IMR-90 (cell line): Measurements from ENCODE around the gene SEC22A. TPM values are rescaled to one million over a fixed set of nuclear protein-coding genes. Genes with fewer than 3 reads are reported as not detected.

Experiments used
- ATAC-seq: fragments of 200-7000 bp; cut with Tn5 transposase; 2 replicates; pipeline ENCODE4 v1.9.1; 2020; ENCODE audit warnings: low read depth, mild to moderate bottlenecking, moderate library complexity
- Bru-seq: library from RNA; stranded (reverse); fragments of 400-500 nt; gene quantifications from one replicate; lab custom pipeline; 2021; lab: Mats Ljungman, UMichigan
- BruChase-seq, 2 experiments: library from RNA; stranded (reverse); fragments of 400-500 nt; gene quantifications; one replicate each; lab custom pipeline; 2021; lab: Mats Ljungman, UMichigan
- BruUV-seq: library from RNA; stranded (reverse); fragments of 400-500 nt; replicated peaks from 2 replicates; lab custom pipeline; 2021; lab: Mats Ljungman, UMichigan
- CTCF ChIA-PET: fragments of 300-600 bp; formaldehyde crosslinking; extraction: SDS; loops from one replicate; lab custom pipeline; 2021; ENCODE audit warnings: antibody characterized with exemption; lab: Yijun Ruan, JAX
- POLR2A ChIA-PET: fragments of 300-600 bp; sonication (Branson Sonifier 250); formaldehyde crosslinking; loops from one replicate; lab custom pipeline; 2022; ENCODE audit warnings: antibody characterized with exemption; ENCODE audit not compliant: unreplicated experiment; lab: Charles Lee
- DNase-seq: peaks from one replicate; pipeline ENCODE4 v3.0.0; 2013
- H2AFZ ChIP-seq: replicated peaks from 2 replicates; pipeline ENCODE3; 2013; ENCODE audit warnings: low read length, mild to moderate bottlenecking; ENCODE audit not compliant: poor library complexity
- H2AK5ac ChIP-seq: 2 replicates; pipeline ENCODE4 v1.6.1; 2013; ENCODE audit warnings: low read depth, low read length, inconsistent platforms
- H2AK9ac ChIP-seq: replicated peaks from 2 replicates; pipeline ENCODE3; 2013; ENCODE audit warnings: mild to moderate bottlenecking, low read depth, low read length, moderate library complexity; ENCODE audit not compliant: poor library complexity
- H2BK120ac ChIP-seq: 2 replicates; pipeline ENCODE4 v1.6.1; 2013; ENCODE audit warnings: low read depth, low read length, inconsistent platforms
- H2BK15ac ChIP-seq: 3 replicates; pipeline ENCODE4 v1.6.1; 2013; ENCODE audit warnings: low read depth, low read length, inconsistent platforms
- H2BK20ac ChIP-seq: 2 replicates; pipeline ENCODE4 v1.6.1; 2013; ENCODE audit warnings: low read depth, mild to moderate bottlenecking, inconsistent platforms, low read length, moderate library complexity
- H2BK5ac ChIP-seq: 2 replicates; pipeline ENCODE4 v1.6.1; 2013; ENCODE audit warnings: mild to moderate bottlenecking, low read depth, low read length, inconsistent platforms; ENCODE audit not compliant: poor library complexity, severe bottlenecking
- H3K14ac ChIP-seq: replicated peaks from 2 replicates; pipeline ENCODE4 v1.6.1; 2013; ENCODE audit warnings: low read depth, low read length, inconsistent platforms
- H3K18ac ChIP-seq: 2 replicates; pipeline ENCODE4 v1.6.1; 2013; ENCODE audit warnings: low read depth, low read length, control low read depth
- H3K23ac ChIP-seq: 2 replicates; pipeline ENCODE4 v1.6.1; 2013; ENCODE audit warnings: low read depth, low read length, inconsistent platforms
- H3K27ac ChIP-seq: 2 replicates; pipeline ENCODE4 v1.5.1; 2013; ENCODE audit warnings: mild to moderate bottlenecking, control low read depth, low read length; ENCODE audit not compliant: insufficient read depth
- H3K27me3 ChIP-seq: 2 replicates; pipeline ENCODE4 v1.6.1; 2013; ENCODE audit warnings: low read length; ENCODE audit not compliant: control insufficient read depth, insufficient read depth
- H3K36me3 ChIP-seq: 2 replicates; pipeline ENCODE4 v1.6.1; 2013; ENCODE audit warnings: low read length, mixed read lengths; ENCODE audit not compliant: control insufficient read depth, insufficient read depth
- H3K4ac ChIP-seq: 2 replicates; pipeline ENCODE4 v1.6.1; 2013; ENCODE audit warnings: low read depth, low read length, inconsistent platforms
- H3K4me1 ChIP-seq: 2 replicates; pipeline ENCODE4 v1.6.1; 2013; ENCODE audit warnings: low read length, mixed read lengths; ENCODE audit not compliant: control insufficient read depth, insufficient read depth
- H3K4me2 ChIP-seq: 2 replicates; pipeline ENCODE4 v1.6.1; 2013; ENCODE audit warnings: low read depth, mild to moderate bottlenecking, control low read depth, low read length, moderate library complexity
- H3K4me3 ChIP-seq: 2 replicates; pipeline ENCODE4 v1.5.1; 2013; ENCODE audit warnings: low read depth, mild to moderate bottlenecking, control low read depth, low read length, moderate library complexity; ENCODE audit not compliant: insufficient read depth
- H3K56ac ChIP-seq: 2 replicates; pipeline ENCODE4 v1.6.1; 2013; ENCODE audit warnings: low read length, inconsistent platforms; ENCODE audit not compliant: insufficient read depth; ENCODE audit errors: extremely low read depth
- H3K79me1 ChIP-seq, 2 experiments: 2 replicates each; pipeline ENCODE4 v1.6.1; 2013; ENCODE audit warnings: low read length in 2 of 2, inconsistent platforms in 1 of 2, low read depth in 1 of 2
- H3K9ac ChIP-seq: 2 replicates; pipeline ENCODE4 v1.6.1; 2013; ENCODE audit warnings: low read depth, low read length, control low read depth
- H3K9me1 ChIP-seq: 2 replicates; pipeline ENCODE4 v1.6.1; 2013; ENCODE audit warnings: low read length, inconsistent platforms; ENCODE audit not compliant: insufficient read depth
- H3K9me3 ChIP-seq: 2 replicates; pipeline ENCODE4 v1.6.1; 2013; ENCODE audit warnings: low read length; ENCODE audit not compliant: control insufficient read depth, insufficient read depth
- H4K20me1 ChIP-seq: 2 replicates; pipeline ENCODE4 v1.6.1; 2013; ENCODE audit warnings: low read length, inconsistent platforms; ENCODE audit not compliant: insufficient read depth
- H4K5ac ChIP-seq: 2 replicates; pipeline ENCODE4 v1.6.1; 2013; ENCODE audit warnings: mild to moderate bottlenecking, low read depth, low read length, control low read depth
- H4K8ac ChIP-seq, 2 experiments: 2 replicates each; pipeline ENCODE4 v1.6.1; 2013; ENCODE audit warnings: low read depth in 2 of 2, low read length in 2 of 2, control low read depth in 1 of 2, inconsistent platforms in 1 of 2
- H4K91ac ChIP-seq: 2 replicates; pipeline ENCODE4 v1.6.1; 2013; ENCODE audit warnings: low read depth, low read length, inconsistent platforms; ENCODE audit not compliant: insufficient read depth
- CEBPB ChIP-seq: IDR thresholded peaks from 2 replicates; pipeline ENCODE4 v1.6.1; 2012; ENCODE audit warnings: low read depth, low read length, improper control_type of control experiment
- CHD1 ChIP-seq: IDR thresholded peaks from 2 replicates; pipeline ENCODE4 v1.6.1; 2012; ENCODE audit warnings: low read depth, low read length, improper control_type of control experiment
- FOS ChIP-seq: fragments of 150-350 bp; IDR thresholded peaks from 2 replicates; pipeline ENCODE4 v1.6.1; 2016; ENCODE audit warnings: low read depth, low read length
- MAFK ChIP-seq: IDR thresholded peaks from 2 replicates; pipeline ENCODE4 v1.6.1; 2012; ENCODE audit warnings: low read depth, low read length, improper control_type of control experiment
- MAZ ChIP-seq: IDR thresholded peaks from 2 replicates; pipeline ENCODE4 v1.6.1; 2012; ENCODE audit warnings: low read depth, mild to moderate bottlenecking, low read length, improper control_type of control experiment, moderate library complexity, borderline replicate concordance
- MXI1 ChIP-seq: IDR thresholded peaks from 2 replicates; pipeline ENCODE4 v1.6.1; 2012; ENCODE audit warnings: low read depth, mild to moderate bottlenecking, low read length, moderate library complexity, borderline replicate concordance
- NFE2L2 ChIP-seq: fragments of 150-350 bp; IDR thresholded peaks from 2 replicates; pipeline ENCODE4 v1.6.1; 2016; ENCODE audit warnings: low read depth, mild to moderate bottlenecking, low read length
- POLR2A ChIP-seq: IDR thresholded peaks from 2 replicates; pipeline ENCODE4 v1.6.1; 2012; ENCODE audit warnings: mild to moderate bottlenecking, low read depth, low read length
- RFX5 ChIP-seq: IDR thresholded peaks from 2 replicates; pipeline ENCODE4 v1.8.0; 2012; ENCODE audit warnings: low read depth, mild to moderate bottlenecking, low read length, moderate library complexity
- SMC3 ChIP-seq: fragments of 150-350 bp; IDR thresholded peaks from 2 replicates; pipeline ENCODE4 v1.6.1; 2016; ENCODE audit warnings: low read depth, mild to moderate bottlenecking, antibody characterized with exemption, low read length, moderate library complexity
- WGBS, 2 experiments: methylation state at CpG; one replicate each; pipeline versions ENCODE4 v1.1.5 to v1.1.7; 2013; ENCODE audit warnings: missing lambda C conversion rate in 2 of 2; ENCODE audit not compliant: insufficient read length in 1 of 2; ENCODE audit errors: extremely low coverage in 2 of 2; 5-methylcytosine and 5-hydroxymethylcytosine counted together
- dilution Hi-C: fragments of 300-500 bp; cut with HindIII; formaldehyde crosslinking; loops from one replicate; pipeline ENCODE4 v1.14.3; 2018; ENCODE audit warnings: low sequenced_read_pairs; ENCODE audit not compliant: unreplicated experiment
- in situ Hi-C: fragments of 300-500 bp; cut with MboI; formaldehyde crosslinking; loops from 3 replicates; pipeline ENCODE4 v1.14.3; 2019; ENCODE audit warnings: low sequenced_read_pairs, inconsistent platforms, mixed read lengths
- intact Hi-C: fragments of 100-400 bp; cut with micrococcal nuclease; formaldehyde crosslinking; loops from 2 replicates; pipeline ENCODE4 v1.10.0; 2022
- long read RNA-seq: library from polyadenylated mRNA; unstranded; transcript quantifications from one replicate; pipeline ENCODE4 v2.0.0, GENCODE V29; 2021; ENCODE audit not compliant: unreplicated experiment
- polyA plus RNA-seq, 3 experiments: library from polyadenylated mRNA; depleted of rRNA; stranded (reverse); fragments of >200 nt; gene quantifications; 2 replicates each; pipeline ENCODE4 v1.2.3, GENCODE V29; 2012; ENCODE audit warnings: low replicate concordance in 1 of 3
- total RNA-seq: library from RNA; depleted of rRNA; stranded (reverse); fragments of >200 nt; gene quantifications from 2 replicates; pipeline ENCODE4 v1.2.3, GENCODE V29; 2012; rRNA removed
- TF ChIP-seq, protein P1 (sequence below): fragments of 150-350 bp; IDR thresholded peaks from 2 replicates; pipeline ENCODE4 v1.6.1; 2016; ENCODE audit warnings: low read depth, mild to moderate bottlenecking, low read length, moderate library complexity, borderline replicate concordance
- TF ChIP-seq, protein P2 (sequence below): fragments of 150-350 bp; IDR thresholded peaks from 2 replicates; pipeline ENCODE4 v1.6.1; 2017; ENCODE audit warnings: mild to moderate bottlenecking, antibody characterized with exemption, low read length, low read depth

The SEC22A gene, protein sequence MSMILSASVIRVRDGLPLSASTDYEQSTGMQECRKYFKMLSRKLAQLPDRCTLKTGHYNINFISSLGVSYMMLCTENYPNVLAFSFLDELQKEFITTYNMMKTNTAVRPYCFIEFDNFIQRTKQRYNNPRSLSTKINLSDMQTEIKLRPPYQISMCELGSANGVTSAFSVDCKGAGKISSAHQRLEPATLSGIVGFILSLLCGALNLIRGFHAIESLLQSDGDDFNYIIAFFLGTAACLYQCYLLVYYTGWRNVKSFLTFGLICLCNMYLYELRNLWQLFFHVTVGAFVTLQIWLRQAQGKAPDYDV
- total RNA-seq (36.0 and 38.6 TPM in 2 replicates), polyA plus RNA-seq (2012; rRNA removed) (14.0 and 17.5 TPM in 2 replicates), Bru-seq, nascent RNA (percentile 82 among the genes with signal in this experiment), BruChase-seq, experiment 1, labeled RNA remaining after a 6-hour chase (percentile 80 among the genes with signal in this experiment), BruChase-seq, experiment 2, labeled RNA remaining after a 2-hour chase (percentile 83 among the genes with signal in this experiment)
- 4.6 and 6.6 TPM in 2 replicates for polyA plus RNA-seq (2012; cell fraction: cytosol; rRNA removed)
- 2.1 and 18.0 TPM in 2 replicates for polyA plus RNA-seq (2012; cell fraction: nucleus; rRNA removed; ENCODE audit: low replicate concordance)
- long read RNA-seq, transcript SEC22A-210 (7 exons, 972 nt) = major isoform, 20 of 24 reads
- long read RNA-seq, partial matches to known transcripts = 3 of 24 reads
- long read RNA-seq, other reads (novel, unspliced or antisense) = 1 of 24 reads

DNA sequence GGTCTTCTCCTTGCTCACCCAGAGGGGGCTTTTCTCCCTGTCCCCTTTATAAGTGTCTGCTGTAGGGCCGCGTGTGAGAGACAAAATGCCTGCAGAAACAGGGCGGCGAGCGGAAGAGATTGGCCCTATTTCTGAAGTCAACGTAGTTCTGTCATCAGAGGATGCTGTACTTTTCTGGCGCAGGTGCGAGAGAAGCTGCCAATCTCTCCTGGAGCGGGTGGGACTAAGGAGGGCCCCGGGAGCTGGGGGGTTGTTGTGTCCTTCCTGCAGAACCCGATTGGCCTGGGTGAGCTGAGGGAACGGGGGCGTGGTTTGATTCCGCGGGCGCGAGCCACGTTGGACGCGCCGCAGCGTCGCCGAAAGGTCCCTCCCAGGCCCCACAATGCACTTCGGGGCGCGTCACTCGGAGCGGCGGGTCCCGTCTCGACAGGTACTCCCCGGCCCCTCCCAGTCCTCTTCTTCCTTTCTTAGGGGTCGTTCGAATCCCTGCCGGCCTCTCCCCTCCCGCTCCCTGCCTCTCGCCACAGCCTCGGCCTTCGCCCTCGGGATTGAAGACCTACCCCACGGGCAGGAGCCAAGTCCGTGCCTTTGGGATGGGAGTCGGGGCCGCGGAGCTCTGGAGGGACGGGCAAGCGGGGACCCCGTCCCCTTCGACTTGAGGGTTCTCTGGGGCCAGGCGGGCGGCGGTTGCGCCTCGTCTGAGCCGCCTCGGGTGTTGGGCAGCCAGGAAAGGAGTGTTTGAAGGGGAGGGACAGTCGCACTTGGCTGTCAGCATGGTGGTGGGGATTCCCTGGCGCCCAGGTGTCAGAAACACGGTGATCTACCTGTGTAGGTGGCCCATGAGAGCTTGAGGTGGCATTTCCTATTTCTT is at the start of gene SEC22A:
SEC22A (plus strand) TSS at position 387 of the 871 bp plus-strand sequence. CDS start 7,275 bp downstream, outside the sequence.
- H4K20me1 ChIP-seq = no peaks in the 10 kb centered on the region
- in situ Hi-C loops = no loop called here
- TF ChIP-seq MAFK = no peak
- no peak for TF ChIP-seq CHD1
- TF ChIP-seq MAZ = peak; percentile 12; the same call in 1 of the 2 replicates
- TF ChIP-seq RFX5 = no peak
- TF ChIP-seq, protein P1, sequence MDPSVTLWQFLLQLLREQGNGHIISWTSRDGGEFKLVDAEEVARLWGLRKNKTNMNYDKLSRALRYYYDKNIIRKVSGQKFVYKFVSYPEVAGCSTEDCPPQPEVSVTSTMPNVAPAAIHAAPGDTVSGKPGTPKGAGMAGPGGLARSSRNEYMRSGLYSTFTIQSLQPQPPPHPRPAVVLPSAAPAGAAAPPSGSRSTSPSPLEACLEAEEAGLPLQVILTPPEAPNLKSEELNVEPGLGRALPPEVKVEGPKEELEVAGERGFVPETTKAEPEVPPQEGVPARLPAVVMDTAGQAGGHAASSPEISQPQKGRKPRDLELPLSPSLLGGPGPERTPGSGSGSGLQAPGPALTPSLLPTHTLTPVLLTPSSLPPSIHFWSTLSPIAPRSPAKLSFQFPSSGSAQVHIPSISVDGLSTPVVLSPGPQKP = no peak
- no peak for TF ChIP-seq FOS
- peak; percentile 89; the same call in 1 of the 2 replicates for TF ChIP-seq MXI1
- TF ChIP-seq SMC3 = no peak
- no peak for TF ChIP-seq NFE2L2
- TF ChIP-seq, protein P2, sequence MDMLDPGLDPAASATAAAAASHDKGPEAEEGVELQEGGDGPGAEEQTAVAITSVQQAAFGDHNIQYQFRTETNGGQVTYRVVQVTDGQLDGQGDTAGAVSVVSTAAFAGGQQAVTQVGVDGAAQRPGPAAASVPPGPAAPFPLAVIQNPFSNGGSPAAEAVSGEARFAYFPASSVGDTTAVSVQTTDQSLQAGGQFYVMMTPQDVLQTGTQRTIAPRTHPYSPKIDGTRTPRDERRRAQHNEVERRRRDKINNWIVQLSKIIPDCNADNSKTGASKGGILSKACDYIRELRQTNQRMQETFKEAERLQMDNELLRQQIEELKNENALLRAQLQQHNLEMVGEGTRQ = no peak
- peak; percentile 81 for TF ChIP-seq POLR2A
- no peak for TF ChIP-seq CEBPB

More for the DNA sequence above, at the start of gene SEC22A:
- H3K4ac ChIP-seq = peak within 1 kb of the TSS; percentile 92
- ChIA-PET POLR2A (no interaction called here), CTCF (interaction anchor here (1.2 kb wide), 1 partner anchor 18 kb away, joined by 4 read pairs; no protein-coding TSS in a partner anchor)
- H3K27ac ChIP-seq = peak within 1 kb of the TSS; percentile 59
- peak within 1 kb of the TSS; percentile 85 for H4K91ac ChIP-seq
- peak within 1 kb of the TSS; percentile 79 for H3K9ac ChIP-seq
- H2AFZ ChIP-seq = peak within 1 kb of the TSS; percentile 100
- H3K36me3 ChIP-seq = no peaks in the 10 kb centered on the region
- H4K8ac ChIP-seq = peak within 1 kb of the TSS; percentile 97 to 98
- H2BK120ac ChIP-seq = 0 out of 2 replicates have a peak within 1 kb of the TSS, but pooled peaks have one; percentile 36
- H3K4me2 ChIP-seq = peak within 1 kb of the TSS; percentile 79
- DNase-seq (peak; percentile 89), ATAC-seq (peak; percentile 99)
- peak within 1 kb of the TSS; percentile 55 for H2BK5ac ChIP-seq
- no peaks in the 10 kb centered on the region for H3K9me3 ChIP-seq
- H2AK5ac ChIP-seq = peak within 1 kb of the TSS; percentile 36; the same call in 1 of the 2 replicates
- dilution Hi-C loops = no loop called here
- no peak within 1 kb of the TSS for H2BK20ac ChIP-seq
- H2BK15ac ChIP-seq = no peak within 1 kb of the TSS; the same call in 2 of the 3 replicates
- peaks cover 3% of the 10 kb centered on the region for H3K9me1 ChIP-seq
- H3K4me1 ChIP-seq = 0 out of 2 replicates have a peak, but pooled peaks cover 1% of the 10 kb centered on the region
- peak within 1 kb of the TSS; percentile 76 for H3K14ac ChIP-seq
- H3K79me1 ChIP-seq = peaks cover 20 to 37% of the 10 kb centered on the region in 2 experiments
- H4K5ac ChIP-seq = peak within 1 kb of the TSS; percentile 95
- no peaks in the 10 kb centered on the region for H3K27me3 ChIP-seq
- peak within 1 kb of the TSS; percentile 95 for H2AK9ac ChIP-seq
- H3K23ac ChIP-seq = peak within 1 kb of the TSS; percentile 71
- BruUV-seq = no TSS peak
- no peak within 1 kb of the TSS for H3K18ac ChIP-seq
- peak within 1 kb of the TSS; percentile 70 for H3K4me3 ChIP-seq
- H3K56ac ChIP-seq = peak within 1 kb of the TSS; percentile 31
- intact Hi-C loops = no loop called here
- WGBS, 2 experiments = 0% methylated on average over 12 of the region's 60 CpGs; no CpG with 5 or more reads in 1 of the 2 experiments
